H1 (cell line): Measurements from ENCODE around the gene PRLHR. TPM values are rescaled to one million over a fixed set of nuclear protein-coding genes. Genes with fewer than 3 reads are reported as not detected.

ENCODE experiments used
- CTCF ChIA-PET: fragments of 300-600 bp; sonication (Branson Sonifier 250); formaldehyde crosslinking; loops from one replicate; lab custom pipeline; 2021; ENCODE audit not compliant: partially characterized antibody; lab: Charles Lee
- POLR2A ChIA-PET: fragments of 300-600 bp; sonication (Branson Sonifier 250); formaldehyde crosslinking; loops from one replicate; lab custom pipeline; 2021; ENCODE audit warnings: inconsistent platforms; ENCODE audit not compliant: partially characterized antibody; lab: Charles Lee
- DNase-seq, 2 experiments: peaks; one replicate each; pipeline versions ENCODE4 v3.0.0 to v3.0.0-alpha.2; 2010 to 2022; ENCODE audit warnings: low spot score in 2 of 2, low read depth in 1 of 2, mixed read lengths in 1 of 2
- FAIRE-seq: peaks from 2 replicates; lab custom pipeline; 2011; peaks lifted over from hg19 to GRCh38; lab: Jason Lieb, UNC
- H2AFZ ChIP-seq: 2 replicates; pipeline ENCODE4 v1.8.1; 2012; ENCODE audit warnings: low read length, inconsistent platforms
- H2AK5ac ChIP-seq: 2 replicates; pipeline ENCODE4 v1.6.1; 2013; ENCODE audit warnings: low read depth, low read length
- H2BK120ac ChIP-seq: replicated peaks from 2 replicates; pipeline ENCODE3; 2013; ENCODE audit warnings: low read depth, low read length, inconsistent platforms
- H2BK12ac ChIP-seq: 2 replicates; pipeline ENCODE4 v1.6.1; 2013; ENCODE audit warnings: low read depth, low read length
- H2BK15ac ChIP-seq: 2 replicates; pipeline ENCODE4 v1.6.1; 2013; ENCODE audit warnings: low read length
- H2BK20ac ChIP-seq: 2 replicates; pipeline ENCODE4 v1.6.1; 2013; ENCODE audit warnings: low read length
- H2BK5ac ChIP-seq: 2 replicates; pipeline ENCODE4 v1.6.1; 2013; ENCODE audit warnings: low read depth, low read length
- H3K14ac ChIP-seq: 2 replicates; pipeline ENCODE4 v1.6.1; 2013; ENCODE audit warnings: inconsistent platforms; ENCODE audit not compliant: insufficient read length
- H3K18ac ChIP-seq: 2 replicates; pipeline ENCODE4 v1.6.1; 2013; ENCODE audit warnings: low read length; ENCODE audit errors: extremely low read depth
- H3K23ac ChIP-seq: 2 replicates; pipeline ENCODE4 v1.6.1; 2013; ENCODE audit warnings: inconsistent platforms; ENCODE audit not compliant: insufficient read length
- H3K23me2 ChIP-seq: 2 replicates; pipeline ENCODE4 v1.6.1; 2013; ENCODE audit warnings: low read depth, low read length
- H3K27ac ChIP-seq: 2 replicates; pipeline ENCODE4 v1.6.1; 2011; ENCODE audit warnings: low read depth, low read length, inconsistent platforms
- H3K27me3 ChIP-seq, 4 experiments: replicated peaks in 1 of 4; 1 replicate in 1 of 4; 2 replicates in 3 of 4; pipeline versions ENCODE4 v1.6.1 to v1.8.1; 2011 to 2013; ENCODE audit warnings: low read length in 3 of 4, mild to moderate bottlenecking in 3 of 4, inconsistent platforms in 2 of 4, mixed read lengths in 2 of 4, moderate library complexity in 1 of 4; ENCODE audit not compliant: control insufficient read depth in 3 of 4, insufficient read depth in 3 of 4; ENCODE audit errors: extremely low read depth in 1 of 4
- H3K36me3 ChIP-seq, 4 experiments: 2 replicates each; pipeline versions ENCODE4 v1.6.1 to v1.8.1; 2011 to 2013; ENCODE audit warnings: mild to moderate bottlenecking in 4 of 4, low read length in 3 of 4, moderate library complexity in 2 of 4, control low read depth in 1 of 4, inconsistent platforms in 1 of 4; ENCODE audit not compliant: insufficient read depth in 4 of 4, control insufficient read depth in 2 of 4
- H3K4ac ChIP-seq: replicated peaks from 2 replicates; pipeline ENCODE3; 2013; ENCODE audit warnings: low read length, low read depth, mixed read lengths, inconsistent platforms; ENCODE audit not compliant: insufficient read length
- H3K4me1 ChIP-seq, 4 experiments: replicated peaks in 1 of 4; 1 replicate in 1 of 4; 2 replicates in 3 of 4; pipeline versions ENCODE4 v1.6.1 to v1.8.1; 2011 to 2013; ENCODE audit warnings: low read length in 3 of 4, inconsistent platforms in 2 of 4, mixed read lengths in 1 of 4; ENCODE audit not compliant: insufficient read depth in 4 of 4, control insufficient read depth in 3 of 4
- H3K4me2 ChIP-seq, 2 experiments: 2 replicates each; pipeline versions ENCODE4 v1.6.1 to v1.8.1; 2011 to 2013; ENCODE audit warnings: low read depth in 2 of 2, low read length in 2 of 2, control low read depth in 1 of 2, inconsistent platforms in 1 of 2, mild to moderate bottlenecking in 1 of 2; ENCODE audit not compliant: insufficient read depth in 1 of 2
- H3K4me3 ChIP-seq, 4 experiments: fragments of 200-600, 300-600 bp in 1 of 4; sonication (generic), shearing (Covaris generic), sonication (Bioruptor Twin) in 1 of 4; 2 replicates each; pipeline versions ENCODE4 v1.5.1 to v1.8.1; 2011 to 2016; ENCODE audit warnings: low read length in 4 of 4, low read depth in 3 of 4, control low read depth in 2 of 4, inconsistent platforms in 2 of 4, mild to moderate bottlenecking in 2 of 4, mixed read lengths in 1 of 4, moderate library complexity in 1 of 4; ENCODE audit not compliant: insufficient read depth in 2 of 4; ENCODE audit errors: extremely low read depth in 1 of 4
- H3K56ac ChIP-seq: replicated peaks from 2 replicates; pipeline ENCODE3; 2013; ENCODE audit warnings: low read depth, mild to moderate bottlenecking, mixed read lengths, low read length, inconsistent platforms; ENCODE audit not compliant: insufficient read length
- H3K79me1 ChIP-seq: 2 replicates; pipeline ENCODE4 v1.6.1; 2013; ENCODE audit warnings: low read depth, low read length, control low read depth
- H3K79me2 ChIP-seq, 2 experiments: 2 replicates each; pipeline versions ENCODE4 v1.6.1 to v1.8.1; 2012 to 2013; ENCODE audit warnings: low read length in 2 of 2, mild to moderate bottlenecking in 2 of 2, inconsistent platforms in 1 of 2; ENCODE audit not compliant: insufficient read depth in 2 of 2, control insufficient read depth in 1 of 2
- H3K9ac ChIP-seq, 4 experiments: replicated peaks in 1 of 4; 1 replicate in 1 of 4; 2 replicates in 3 of 4; pipeline versions ENCODE4 v1.6.1 to v1.8.1; 2011 to 2013; ENCODE audit warnings: low read depth in 3 of 4, low read length in 3 of 4, control low read depth in 2 of 4, mild to moderate bottlenecking in 2 of 4, moderate library complexity in 2 of 4, inconsistent platforms in 1 of 4; ENCODE audit errors: extremely low read depth in 1 of 4
- H3K9me3 ChIP-seq, 2 experiments: 2 replicates each; pipeline versions ENCODE4 v1.6.1 to v1.8.1; 2012 to 2013; ENCODE audit warnings: mild to moderate bottlenecking in 2 of 2, moderate library complexity in 2 of 2, control low read depth in 1 of 2, inconsistent platforms in 1 of 2, low read depth in 1 of 2, low read length in 1 of 2, mixed read lengths in 1 of 2; ENCODE audit not compliant: insufficient read depth in 2 of 2
- H4K20me1 ChIP-seq, 2 experiments: replicated peaks in 1 of 2; 2 replicates each; pipeline versions ENCODE3 to v1.8.1; 2011 to 2013; ENCODE audit warnings: inconsistent platforms in 2 of 2, low read length in 2 of 2, mild to moderate bottlenecking in 1 of 2; ENCODE audit not compliant: insufficient read depth in 2 of 2, control insufficient read depth in 1 of 2
- H4K5ac ChIP-seq: 2 replicates; pipeline ENCODE4 v1.6.1; 2013; ENCODE audit warnings: low read length, low read depth, mixed read lengths, inconsistent platforms; ENCODE audit not compliant: insufficient read length
- H4K8ac ChIP-seq: 2 replicates; pipeline ENCODE4 v1.8.0; 2013; ENCODE audit warnings: mild to moderate bottlenecking, moderate library complexity, low read length, inconsistent platforms; ENCODE audit not compliant: insufficient read depth; ENCODE audit errors: extremely low read depth
- H4K91ac ChIP-seq: replicated peaks from 2 replicates; pipeline ENCODE3; 2013; ENCODE audit warnings: low read length, mixed read lengths, inconsistent platforms; ENCODE audit not compliant: insufficient read length
- CEBPB ChIP-seq: IDR thresholded peaks from 2 replicates; pipeline ENCODE4 v1.6.1; 2012; ENCODE audit warnings: low read depth, low read length
- CREB1 ChIP-seq: IDR thresholded peaks from 2 replicates; pipeline ENCODE4 v1.6.1; 2012; ENCODE audit warnings: inconsistent platforms
- EZH2 ChIP-seq: fragments of 200-600 bp; sonication (generic); IDR thresholded peaks from 2 replicates; pipeline ENCODE4 v1.7.1; 2012; ENCODE audit warnings: low read depth, mild to moderate bottlenecking, moderate library complexity, low read length, inconsistent platforms; ENCODE audit not compliant: severe bottlenecking
- MAFK ChIP-seq: IDR thresholded peaks from 2 replicates; pipeline ENCODE4 v1.6.1; 2012; ENCODE audit warnings: low read depth, mild to moderate bottlenecking, improper control_type of control experiment, low read length
- POLR2AphosphoS5 ChIP-seq: IDR thresholded peaks from 2 replicates; pipeline ENCODE4 v1.6.1; 2011; ENCODE audit warnings: low read depth, low read length
- RFX5 ChIP-seq: IDR thresholded peaks from 2 replicates; pipeline ENCODE4 v1.6.1; 2011; ENCODE audit warnings: low read depth, low read length, improper control_type of control experiment, borderline replicate concordance
- SAP30 ChIP-seq: fragments of 300-600 bp; sonication (generic); IDR thresholded peaks from 2 replicates; pipeline ENCODE4 v1.7.1; 2012; ENCODE audit warnings: low read length, moderate library complexity, mild to moderate bottlenecking, inconsistent platforms; ENCODE audit not compliant: insufficient read depth, insufficient replicate concordance
- SIX5 ChIP-seq: IDR thresholded peaks from 2 replicates; pipeline ENCODE4 v1.6.1; 2011; ENCODE audit warnings: mild to moderate bottlenecking, low read depth, low read length
- TEAD4 ChIP-seq: IDR thresholded peaks from 2 replicates; pipeline ENCODE4 v1.6.1; 2012; ENCODE audit warnings: low read depth, low read length, inconsistent platforms, mixed read lengths
- WGBS, 2 experiments: shearing (Covaris generic) in 1 of 2; methylation state at CpG; one replicate each; pipeline versions ENCODE4 v1.1.6 to v1.1.7; 2013 to 2015; ENCODE audit warnings: low lambda C conversion rate in 2 of 2, mixed read lengths in 2 of 2, inconsistent platforms in 1 of 2, low coverage in 1 of 2, missing lambda C conversion rate in 1 of 2; ENCODE audit not compliant: insufficient replicate concordance in 2 of 2, insufficient coverage in 1 of 2, insufficient read length in 1 of 2; ENCODE audit errors: extremely low coverage in 1 of 2, missing lambda C conversion rate in 1 of 2; 5-methylcytosine and 5-hydroxymethylcytosine counted together
- polyA plus RNA-seq, 7 experiments: library from polyadenylated mRNA; depleted of rRNA in 3 of 7; stranded (reverse) in 5 of 7; unstranded in 2 of 7; fragments of >200 nt in 5 of 7; fragments of 200-250 nt in 2 of 7; gene quantifications; 1 replicate in 5 of 7; 2 replicates in 1 of 7; 4 replicates in 1 of 7; pipeline versions ENCODE4 v1.2.1 to v1.2.3, GENCODE V29; 2011 to 2013; ENCODE audit warnings: missing spikeins in 2 of 7, mixed read lengths in 2 of 7
- total RNA-seq: library from RNA; stranded (reverse); fragmentation: NEBNext Ultra II Directional; extraction: Animal tissue kit (Norgen Biotek cat#: 25700); gene quantifications from 2 replicates; pipeline ENCODE4 v1.2.1, GENCODE V29; 2021

Gene PRLHR
- total and polyA plus RNA-seq, 2 of the 8 experiments (the other 6 are each of a cell fraction or from before 2014, with no cell fraction given) = not detected

- peaks cover 0 to 7% (median 2%) of the 10 kb centered on the region in 4 experiments; a peak in 3 of 7 replicates for H3K4me1 ChIP-seq
- no peak overlapping the region for H4K91ac ChIP-seq
- WGBS, 2 experiments = 87% methylated on average over 8 of the region's 8 CpGs; no CpG with 5 or more reads in 1 of the 2 experiments
- no peak overlapping the region for H3K14ac ChIP-seq
- H2BK20ac ChIP-seq = no peak overlapping the region
- CTCF ChIA-PET = interaction anchor here (0.6 to 5.1 kb wide), 18 partner anchors 9 to 1046 kb away, joined by 3 to 65 read pairs (median 3); no protein-coding TSS in a partner anchor
- H3K18ac ChIP-seq = no peak overlapping the region
- DNase-seq = no peak
- H2AK5ac ChIP-seq = no peak overlapping the region
- no peak overlapping the region for H3K4me2 ChIP-seq
- POLR2A ChIA-PET = no interaction called here
- peaks cover 0 to 5% of the 10 kb centered on the region in 2 experiments; a peak in 1 of 4 replicates for H3K9me3 ChIP-seq
- no peak overlapping the region for H3K4ac ChIP-seq
- H2BK5ac ChIP-seq = no peak overlapping the region
- H4K8ac ChIP-seq = no peak overlapping the region
- H3K79me1 ChIP-seq = no peaks in the 10 kb centered on the region
- H3K9ac ChIP-seq = no peak overlapping the region
- H3K27me3 ChIP-seq = no peaks in the 10 kb centered on the region; a peak in 1 of 7 replicates
- no peaks in the 10 kb centered on the region for H3K36me3 ChIP-seq
- H3K27ac ChIP-seq = no peak overlapping the region
- no peak overlapping the region for H3K23ac ChIP-seq
- H4K5ac ChIP-seq = no peak overlapping the region
- H3K56ac ChIP-seq = no peak overlapping the region
- no peak for FAIRE-seq
- H2BK15ac ChIP-seq = no peak overlapping the region
- no peak overlapping the region for H2BK120ac ChIP-seq
- H3K23me2 ChIP-seq = no peaks in the 10 kb centered on the region
- H2AFZ ChIP-seq = no peak overlapping the region
- H3K79me2 ChIP-seq = no peaks in the 10 kb centered on the region
- no peak overlapping the region for H2BK12ac ChIP-seq
- no peak overlapping the region for H3K4me3 ChIP-seq
- no peaks in the 10 kb centered on the region for H4K20me1 ChIP-seq
- TF ChIP-seq CREB1 = no peak
- TF ChIP-seq TEAD4 = no peak
- no peak for TF ChIP-seq CEBPB
- TF ChIP-seq SAP30 = no peak
- TF ChIP-seq RFX5 = no peak
- no peak for TF ChIP-seq MAFK
- no peak for TF ChIP-seq POLR2AphosphoS5
- no peak for TF ChIP-seq EZH2
- TF ChIP-seq SIX5 = no peak
Measured at GRCh38 chr10:118566911-118567310, 28.5 kb downstream of the PRLHR start.
